ENCODE results near the gene STRA8. TPM values are rescaled to one million over a fixed set of nuclear protein-coding genes. Genes with fewer than 3 reads are reported as not detected.

Gene STRA8
- total RNA-seq, 1 donor from 2014 or later, result not detected

DNA sequence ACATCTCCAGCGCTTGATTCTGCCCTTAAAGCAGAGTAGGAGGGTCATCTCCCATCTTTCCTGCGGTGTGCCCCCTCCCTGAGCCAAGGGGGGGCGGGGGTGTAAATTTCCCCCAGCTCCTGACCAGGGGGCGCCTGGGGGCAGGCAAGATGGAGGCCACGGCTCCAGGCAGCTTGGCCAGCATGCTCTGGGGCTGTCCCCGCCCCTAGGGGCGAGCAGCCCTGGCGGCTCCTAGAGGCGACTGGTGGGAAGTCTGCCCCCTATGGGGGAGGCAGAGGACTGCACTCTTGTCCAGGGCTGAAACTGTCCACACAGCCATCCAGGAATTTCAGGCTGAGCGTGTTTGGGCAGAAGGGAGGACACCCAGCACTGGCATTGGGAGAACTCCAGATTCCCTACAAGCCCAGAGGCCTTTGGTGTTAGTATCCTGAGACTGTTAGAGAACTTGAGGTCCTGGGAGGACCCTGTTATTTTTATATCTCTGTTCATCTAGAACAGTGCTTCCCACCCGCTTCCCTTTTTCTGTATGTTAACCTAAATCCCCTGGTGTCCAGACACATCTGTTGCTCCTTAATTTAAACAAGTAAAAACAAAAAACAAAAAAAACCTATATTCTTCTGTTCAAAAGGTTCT lies 4.6 kb downstream of the STRA8 start:
- no peaks in the 10 kb centered on the region for H3K36me3 ChIP-seq
- H3K4me3 ChIP-seq, result no peak overlapping the region
- no peak overlapping the region for H3K27ac ChIP-seq
- H3K9me3 ChIP-seq, result no peaks in the 10 kb centered on the region
- no peaks in the 10 kb centered on the region for H3K4me1 ChIP-seq
- intact Hi-C loops (cut with DNase I), result no loop called here
- TF ChIP-seq, protein P1, sequence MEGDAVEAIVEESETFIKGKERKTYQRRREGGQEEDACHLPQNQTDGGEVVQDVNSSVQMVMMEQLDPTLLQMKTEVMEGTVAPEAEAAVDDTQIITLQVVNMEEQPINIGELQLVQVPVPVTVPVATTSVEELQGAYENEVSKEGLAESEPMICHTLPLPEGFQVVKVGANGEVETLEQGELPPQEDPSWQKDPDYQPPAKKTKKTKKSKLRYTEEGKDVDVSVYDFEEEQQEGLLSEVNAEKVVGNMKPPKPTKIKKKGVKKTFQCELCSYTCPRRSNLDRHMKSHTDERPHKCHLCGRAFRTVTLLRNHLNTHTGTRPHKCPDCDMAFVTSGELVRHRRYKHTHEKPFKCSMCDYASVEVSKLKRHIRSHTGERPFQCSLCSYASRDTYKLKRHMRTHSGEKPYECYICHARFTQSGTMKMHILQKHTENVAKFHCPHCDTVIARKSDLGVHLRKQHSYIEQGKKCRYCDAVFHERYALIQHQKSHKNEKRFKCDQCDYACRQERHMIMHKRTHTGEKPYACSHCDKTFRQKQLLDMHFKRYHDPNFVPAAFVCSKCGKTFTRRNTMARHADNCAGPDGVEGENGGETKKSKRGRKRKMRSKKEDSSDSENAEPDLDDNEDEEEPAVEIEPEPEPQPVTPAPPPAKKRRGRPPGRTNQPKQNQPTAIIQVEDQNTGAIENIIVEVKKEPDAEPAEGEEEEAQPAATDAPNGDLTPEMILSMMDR (IDR thresholded peaks at IDR 0.05), result no peak
- DNase-seq (ENCODE audit: low spot score in 2 of 2), result peak in 1 of 2 donors; percentile 25
- H3K27me3 ChIP-seq, result no peaks in the 10 kb centered on the region

DNA sequence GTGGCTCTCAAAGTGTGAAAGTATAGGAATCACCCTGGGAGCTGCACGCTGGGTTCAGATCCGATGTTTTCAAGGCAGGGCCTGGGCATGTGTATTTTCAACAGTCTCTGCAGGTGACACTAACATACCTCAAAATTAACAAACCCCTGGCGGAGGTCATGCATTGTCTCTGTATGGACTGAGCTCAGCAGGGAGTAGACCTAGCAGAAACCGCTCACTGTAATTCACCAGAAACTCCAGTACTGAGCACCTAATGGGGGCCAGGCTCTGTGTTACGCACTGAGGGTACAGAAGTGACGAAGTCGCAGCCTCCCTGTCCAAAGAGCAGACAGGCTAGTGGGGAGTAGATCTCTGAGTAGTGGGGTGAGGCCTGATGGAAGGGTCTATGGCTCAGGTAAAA lies 5.6 kb downstream of the STRA8 start:
- Histone ChIP-seq H3K4me3 (no peak overlapping the region), H3K4me1 (no peaks in the 10 kb centered on the region), H3K9me3 (no peaks in the 10 kb centered on the region), H3K27me3 (no peaks in the 10 kb centered on the region), H3K27ac (no peak overlapping the region), H3K36me3 (no peaks in the 10 kb centered on the region)
- intact Hi-C loops (cut with DNase I), result no loop called here
- DNase-seq (ENCODE audit: low spot score in 2 of 2), result peak in 1 of 2 donors; percentile 50
- TF ChIP-seq, protein P1 (IDR thresholded peaks at IDR 0.05), result no peak

DNA sequence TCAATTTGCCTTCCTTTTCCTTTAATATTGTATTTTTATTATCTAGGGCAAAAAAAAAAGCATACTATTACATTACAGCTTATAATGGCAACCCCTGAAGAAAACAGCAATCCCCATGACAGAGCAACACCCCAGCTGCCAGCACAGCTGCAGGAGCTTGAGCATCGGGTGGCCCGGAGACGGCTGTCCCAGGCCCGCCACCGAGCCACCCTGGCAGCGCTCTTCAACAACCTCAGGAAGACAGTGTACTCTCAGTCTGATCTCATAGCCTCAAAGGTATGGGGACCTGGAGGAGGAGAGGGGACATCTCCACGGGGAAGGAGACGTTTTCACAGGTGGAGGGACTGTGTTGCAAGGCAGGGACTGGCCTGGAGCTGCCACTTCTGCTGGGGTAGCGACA lies 6.8 kb downstream of the STRA8 start:
- no peak overlapping the region for H3K27ac ChIP-seq
- no peaks in the 10 kb centered on the region for H3K4me1 ChIP-seq
- H3K4me3 ChIP-seq, result no peak overlapping the region
- intact Hi-C loops (cut with DNase I), result no loop called here
- no peaks in the 10 kb centered on the region for H3K27me3 ChIP-seq
- peak in 1 of 2 donors; percentile 3 for DNase-seq (ENCODE audit: low spot score in 2 of 2)
- H3K36me3 ChIP-seq, result no peaks in the 10 kb centered on the region
- TF ChIP-seq, protein P1 (IDR thresholded peaks at IDR 0.05), result no peak
- H3K9me3 ChIP-seq, result no peaks in the 10 kb centered on the region

DNA sequence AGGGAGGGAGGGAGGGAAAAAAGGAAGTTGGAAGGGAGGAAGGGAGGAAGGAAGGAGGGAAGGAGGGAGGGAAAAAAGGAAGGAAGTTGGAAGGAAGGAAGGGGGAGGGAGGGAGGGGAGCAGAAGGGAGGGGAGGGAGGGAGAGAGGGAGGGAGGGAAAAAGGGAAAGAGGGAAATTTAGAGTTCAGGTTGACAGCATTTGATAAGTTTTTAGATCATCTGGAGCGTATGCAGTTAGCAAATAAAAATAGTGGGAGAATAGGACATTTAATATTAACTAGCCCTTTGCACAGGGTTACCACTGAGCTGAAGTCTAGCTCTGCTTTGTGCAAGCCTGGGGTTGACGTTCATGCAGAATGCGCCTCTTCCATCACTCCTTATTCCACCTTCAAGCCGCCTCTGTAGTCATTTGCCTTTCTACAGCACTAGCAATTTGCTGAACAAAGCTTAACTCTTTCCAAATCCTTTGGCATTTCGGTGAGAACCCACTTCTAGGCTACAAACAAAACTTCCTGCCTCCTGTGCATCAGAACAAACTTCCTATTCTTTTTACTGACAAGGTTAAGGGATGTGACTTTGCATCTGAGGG lies 8.6 kb downstream of the STRA8 start:
- H3K27ac ChIP-seq, result no peak overlapping the region
- H3K4me3 ChIP-seq, result no peak overlapping the region
- H3K9me3 ChIP-seq, result no peaks in the 10 kb centered on the region
- intact Hi-C loops (cut with DNase I), result no loop called here
- no peak for DNase-seq (ENCODE audit: low spot score in 2 of 2)
- no peaks in the 10 kb centered on the region for H3K27me3 ChIP-seq
- H3K4me1 ChIP-seq, result no peaks in the 10 kb centered on the region
- no peaks in the 10 kb centered on the region for H3K36me3 ChIP-seq
- TF ChIP-seq, protein P1 (IDR thresholded peaks at IDR 0.05), result no peak

DNA sequence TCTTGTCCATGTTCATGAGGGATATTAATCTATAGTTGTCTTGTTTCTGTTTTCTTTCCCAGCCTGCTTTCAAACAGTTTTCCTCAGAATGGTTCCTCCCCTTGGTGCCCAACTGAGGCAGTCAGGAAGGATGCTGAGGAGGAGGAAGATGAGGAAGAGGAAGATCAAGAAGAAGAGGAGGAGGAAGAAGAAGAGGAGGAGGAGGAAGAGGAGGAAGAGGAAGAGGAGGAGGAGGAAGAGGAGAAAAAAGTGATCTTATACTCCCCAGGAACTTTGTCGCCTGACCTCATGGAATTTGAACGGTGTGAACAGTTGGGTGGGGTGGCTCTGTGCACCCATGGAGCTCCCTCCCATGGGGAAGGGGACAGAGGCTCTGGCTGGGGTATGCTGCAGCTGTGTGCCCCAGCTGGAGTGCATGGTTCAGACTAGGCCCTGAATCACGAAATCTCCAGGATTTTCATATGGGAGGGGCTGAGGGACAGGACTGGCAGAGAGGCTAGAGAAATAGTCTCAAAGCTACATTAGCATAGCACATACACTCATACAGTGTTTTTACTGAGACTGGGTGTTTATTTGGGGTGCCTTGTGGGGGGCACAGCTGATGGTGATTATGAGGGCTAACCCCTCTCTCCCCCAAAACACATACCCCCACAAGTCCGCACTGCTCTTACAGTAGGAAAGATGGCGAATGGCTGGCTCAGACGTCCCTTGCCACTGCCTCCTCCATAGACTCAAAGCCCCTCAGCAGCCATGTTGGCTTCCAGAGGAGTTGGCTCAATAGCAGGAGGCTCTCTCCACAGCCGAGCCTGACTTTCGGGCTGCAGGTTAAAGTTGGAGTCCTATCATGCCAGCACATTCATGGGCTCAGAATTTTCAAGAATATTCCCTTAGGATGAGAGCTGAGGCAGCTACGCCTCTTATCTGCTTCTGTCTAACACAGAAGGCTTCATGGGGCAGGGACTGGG lies 11.9 kb downstream of the STRA8 start:
- no peak overlapping the region for H3K27ac ChIP-seq
- H3K9me3 ChIP-seq, result no peaks in the 10 kb centered on the region
- H3K27me3 ChIP-seq, result no peaks in the 10 kb centered on the region
- intact Hi-C loops (cut with DNase I), result no loop called here
- peak in 1 of 2 donors; percentile 50 for DNase-seq (ENCODE audit: low spot score in 2 of 2)
- no peaks in the 10 kb centered on the region for H3K36me3 ChIP-seq
- no peak overlapping the region for H3K4me3 ChIP-seq
- no peaks in the 10 kb centered on the region for H3K4me1 ChIP-seq
- TF ChIP-seq, protein P1 (IDR thresholded peaks at IDR 0.05), result no peak
